ENCODE data around the gene SLC35F3. TPM values are rescaled to one million over a fixed set of nuclear protein-coding genes. Genes with fewer than 3 reads are reported as not detected.

The SLC35F3 gene
- total RNA-seq, 1 experiment from 2014 or later, result 19.1 TPM

DNA sequence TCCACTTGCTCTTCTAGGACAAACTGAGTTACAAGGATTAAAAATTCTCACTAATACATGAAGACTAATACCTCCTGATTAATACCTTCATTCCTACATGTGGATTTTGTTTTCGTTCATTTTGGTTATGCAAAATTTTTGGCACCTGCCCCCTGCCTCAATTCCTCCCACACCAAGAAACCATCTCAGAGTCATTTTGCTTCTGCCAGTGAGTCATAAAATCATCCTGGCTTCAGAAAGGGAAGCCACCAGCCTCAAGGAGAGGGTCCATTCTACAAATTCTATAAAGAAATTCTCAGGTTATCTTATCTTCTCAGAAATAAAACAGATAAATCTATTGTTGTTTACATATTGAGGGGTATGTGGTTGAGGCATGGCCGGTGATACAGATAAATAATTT is 365.6 kb downstream of the SLC35F3 start:
- CTCF ChIA-PET, result no interaction called here
- Histone ChIP-seq H3K4me1 (ENCODE audit: control insufficient read depth, insufficient read depth, low read length) (no peaks in the 10 kb centered on the region; the same call in 1 of the 2 replicates), H3K27me3 (ENCODE audit: control insufficient read depth, insufficient read depth, low read length) (no peaks in the 10 kb centered on the region), H3K36me3 (ENCODE audit: control insufficient read depth, insufficient read depth, low read length) (no peaks in the 10 kb centered on the region; the same call in 1 of the 2 replicates), H3K4me3 (ENCODE audit: low read depth in 2 of 2, low read length in 2 of 2) (no peak overlapping the region), H3K27ac (ENCODE audit: low read length) (no peak overlapping the region), H3K9me3 (ENCODE audit: control insufficient read depth, insufficient read depth, low read depth, low read length) (no peaks in the 10 kb centered on the region)
- no TSS peak for BruUV-seq (replicated peaks)
- in situ Hi-C loops (cut with HindIII; ENCODE audit: low pct_unique_long_range_greater_than_20kb, low sequenced_read_pairs) (no loop called here), intact Hi-C loops (cut with micrococcal nuclease; ENCODE audit: unreplicated experiment) (no loop called here)
- TF ChIP-seq, protein P1, sequence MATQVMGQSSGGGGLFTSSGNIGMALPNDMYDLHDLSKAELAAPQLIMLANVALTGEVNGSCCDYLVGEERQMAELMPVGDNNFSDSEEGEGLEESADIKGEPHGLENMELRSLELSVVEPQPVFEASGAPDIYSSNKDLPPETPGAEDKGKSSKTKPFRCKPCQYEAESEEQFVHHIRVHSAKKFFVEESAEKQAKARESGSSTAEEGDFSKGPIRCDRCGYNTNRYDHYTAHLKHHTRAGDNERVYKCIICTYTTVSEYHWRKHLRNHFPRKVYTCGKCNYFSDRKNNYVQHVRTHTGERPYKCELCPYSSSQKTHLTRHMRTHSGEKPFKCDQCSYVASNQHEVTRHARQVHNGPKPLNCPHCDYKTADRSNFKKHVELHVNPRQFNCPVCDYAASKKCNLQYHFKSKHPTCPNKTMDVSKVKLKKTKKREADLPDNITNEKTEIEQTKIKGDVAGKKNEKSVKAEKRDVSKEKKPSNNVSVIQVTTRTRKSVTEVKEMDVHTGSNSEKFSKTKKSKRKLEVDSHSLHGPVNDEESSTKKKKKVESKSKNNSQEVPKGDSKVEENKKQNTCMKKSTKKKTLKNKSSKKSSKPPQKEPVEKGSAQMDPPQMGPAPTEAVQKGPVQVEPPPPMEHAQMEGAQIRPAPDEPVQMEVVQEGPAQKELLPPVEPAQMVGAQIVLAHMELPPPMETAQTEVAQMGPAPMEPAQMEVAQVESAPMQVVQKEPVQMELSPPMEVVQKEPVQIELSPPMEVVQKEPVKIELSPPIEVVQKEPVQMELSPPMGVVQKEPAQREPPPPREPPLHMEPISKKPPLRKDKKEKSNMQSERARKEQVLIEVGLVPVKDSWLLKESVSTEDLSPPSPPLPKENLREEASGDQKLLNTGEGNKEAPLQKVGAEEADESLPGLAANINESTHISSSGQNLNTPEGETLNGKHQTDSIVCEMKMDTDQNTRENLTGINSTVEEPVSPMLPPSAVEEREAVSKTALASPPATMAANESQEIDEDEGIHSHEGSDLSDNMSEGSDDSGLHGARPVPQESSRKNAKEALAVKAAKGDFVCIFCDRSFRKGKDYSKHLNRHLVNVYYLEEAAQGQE (IDR thresholded peaks at IDR 0.05; ENCODE audit: insufficient read depth in 1 of 2, low read depth in 2 of 2, low read length in 1 of 2), result no peak
- TF ChIP-seq SIN3A (IDR thresholded peaks at IDR 0.05; ENCODE audit: borderline replicate concordance, insufficient read depth, low read depth, low read length) (no peak), POLR2AphosphoS5 (IDR thresholded peaks at IDR 0.05; ENCODE audit: low read depth, low read length) (no peak), TCF7L2 (IDR thresholded peaks at IDR 0.05; ENCODE audit: low read depth, low read length) (no peak)
- TF ChIP-seq, protein P2, sequence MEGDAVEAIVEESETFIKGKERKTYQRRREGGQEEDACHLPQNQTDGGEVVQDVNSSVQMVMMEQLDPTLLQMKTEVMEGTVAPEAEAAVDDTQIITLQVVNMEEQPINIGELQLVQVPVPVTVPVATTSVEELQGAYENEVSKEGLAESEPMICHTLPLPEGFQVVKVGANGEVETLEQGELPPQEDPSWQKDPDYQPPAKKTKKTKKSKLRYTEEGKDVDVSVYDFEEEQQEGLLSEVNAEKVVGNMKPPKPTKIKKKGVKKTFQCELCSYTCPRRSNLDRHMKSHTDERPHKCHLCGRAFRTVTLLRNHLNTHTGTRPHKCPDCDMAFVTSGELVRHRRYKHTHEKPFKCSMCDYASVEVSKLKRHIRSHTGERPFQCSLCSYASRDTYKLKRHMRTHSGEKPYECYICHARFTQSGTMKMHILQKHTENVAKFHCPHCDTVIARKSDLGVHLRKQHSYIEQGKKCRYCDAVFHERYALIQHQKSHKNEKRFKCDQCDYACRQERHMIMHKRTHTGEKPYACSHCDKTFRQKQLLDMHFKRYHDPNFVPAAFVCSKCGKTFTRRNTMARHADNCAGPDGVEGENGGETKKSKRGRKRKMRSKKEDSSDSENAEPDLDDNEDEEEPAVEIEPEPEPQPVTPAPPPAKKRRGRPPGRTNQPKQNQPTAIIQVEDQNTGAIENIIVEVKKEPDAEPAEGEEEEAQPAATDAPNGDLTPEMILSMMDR (IDR thresholded peaks at IDR 0.05), result no peak
- ATAC-seq, result no peak
- POLR2A ChIA-PET, result interaction anchor here (0.7 kb wide), 1 partner anchor 11 kb away, joined by 3 read pairs; no protein-coding TSS in a partner anchor
- no peak for DNase-seq (ENCODE audit: low read depth, low spot score)

DNA sequence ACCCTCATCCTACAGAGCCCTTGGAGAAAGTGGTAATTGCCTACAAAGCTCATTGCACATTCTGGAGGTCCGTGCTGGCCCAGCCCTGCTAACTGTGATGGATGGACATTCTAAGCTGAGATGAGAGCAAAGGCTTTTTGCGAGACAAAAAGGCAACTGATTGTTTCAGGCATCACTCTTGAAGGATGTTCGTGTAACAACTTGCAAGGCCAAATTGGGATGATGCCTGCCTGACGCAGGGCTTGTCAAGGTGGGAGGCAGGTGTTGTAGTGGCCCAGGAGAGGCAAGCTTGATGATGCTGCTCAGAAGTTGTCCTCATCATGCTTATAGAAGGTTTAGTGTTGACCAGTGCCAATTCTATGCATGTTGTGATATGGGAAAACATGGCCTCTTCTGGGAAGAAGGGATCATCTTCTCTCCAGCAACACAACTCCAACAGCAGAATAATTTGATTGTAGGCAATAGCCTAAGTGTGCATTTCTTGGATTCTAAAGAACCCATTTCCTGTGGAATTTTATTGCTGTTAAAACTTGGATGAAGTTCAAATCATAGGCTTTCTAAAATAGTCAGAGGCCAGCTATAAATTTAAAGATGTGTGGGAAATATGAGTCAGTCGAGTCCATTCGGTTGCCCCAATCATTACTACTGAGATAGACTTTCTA is 366.2 kb downstream of the SLC35F3 start:
- in situ Hi-C loops (cut with HindIII; ENCODE audit: low pct_unique_long_range_greater_than_20kb, low sequenced_read_pairs), result no loop called here

More for the DNA sequence above, 366.2 kb downstream of the SLC35F3 start:
- no TSS peak for BruUV-seq (replicated peaks)
- no peak for TF ChIP-seq POLR2AphosphoS5 (IDR thresholded peaks at IDR 0.05; ENCODE audit: low read depth, low read length)
- no peak for TF ChIP-seq TCF7L2 (IDR thresholded peaks at IDR 0.05; ENCODE audit: low read depth, low read length)
- TF ChIP-seq, protein P1 (IDR thresholded peaks at IDR 0.05; ENCODE audit: insufficient read depth in 1 of 2, low read depth in 2 of 2, low read length in 1 of 2), result no peak
- TF ChIP-seq SIN3A (IDR thresholded peaks at IDR 0.05; ENCODE audit: borderline replicate concordance, insufficient read depth, low read depth, low read length), result no peak
- TF ChIP-seq, protein P2 (IDR thresholded peaks at IDR 0.05), result no peak
- ChIA-PET CTCF (no interaction called here), POLR2A (interaction anchor here (0.7 kb wide), 1 partner anchor 12 kb away, joined by 3 read pairs; no protein-coding TSS in a partner anchor)
- H3K36me3 ChIP-seq (ENCODE audit: control insufficient read depth, insufficient read depth, low read length), result no peaks in the 10 kb centered on the region; the same call in 1 of the 2 replicates
- H3K4me3 ChIP-seq (ENCODE audit: low read depth in 2 of 2, low read length in 2 of 2), result no peak overlapping the region
- intact Hi-C loops (cut with micrococcal nuclease; ENCODE audit: unreplicated experiment), result no loop called here
- no peaks in the 10 kb centered on the region; the same call in 1 of the 2 replicates for H3K4me1 ChIP-seq (ENCODE audit: control insufficient read depth, insufficient read depth, low read length)
- DNase-seq (ENCODE audit: low read depth, low spot score) (no peak), ATAC-seq (no peak)
- no peak overlapping the region for H3K27ac ChIP-seq (ENCODE audit: low read length)
- no peaks in the 10 kb centered on the region for H3K27me3 ChIP-seq (ENCODE audit: control insufficient read depth, insufficient read depth, low read length)
- no peaks in the 10 kb centered on the region for H3K9me3 ChIP-seq (ENCODE audit: control insufficient read depth, insufficient read depth, low read depth, low read length)
